Measurements from ENCODE around the gene CCNA1.

CCNA1 gene

DNA sequence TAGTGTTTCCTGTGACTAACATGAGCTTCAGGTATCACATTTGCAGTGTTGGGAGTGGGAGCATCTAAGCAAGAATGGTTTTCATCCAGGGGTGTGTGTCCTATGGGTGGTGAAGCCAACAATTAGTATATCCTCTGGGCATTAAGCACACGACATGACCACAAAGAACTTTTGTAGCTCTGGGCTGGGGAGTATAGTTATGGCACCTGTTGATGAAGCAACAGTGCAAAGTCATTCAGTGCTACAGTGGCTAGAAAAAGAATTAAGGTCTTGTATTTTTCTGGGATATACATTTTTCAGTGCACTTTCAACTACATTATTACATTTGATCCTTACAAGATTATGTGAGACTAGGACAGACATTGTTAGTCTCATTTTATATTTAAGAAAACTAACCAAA, 21.8 kb downstream of the CCNA1 start:
- no peak for DNase-seq

DNA sequence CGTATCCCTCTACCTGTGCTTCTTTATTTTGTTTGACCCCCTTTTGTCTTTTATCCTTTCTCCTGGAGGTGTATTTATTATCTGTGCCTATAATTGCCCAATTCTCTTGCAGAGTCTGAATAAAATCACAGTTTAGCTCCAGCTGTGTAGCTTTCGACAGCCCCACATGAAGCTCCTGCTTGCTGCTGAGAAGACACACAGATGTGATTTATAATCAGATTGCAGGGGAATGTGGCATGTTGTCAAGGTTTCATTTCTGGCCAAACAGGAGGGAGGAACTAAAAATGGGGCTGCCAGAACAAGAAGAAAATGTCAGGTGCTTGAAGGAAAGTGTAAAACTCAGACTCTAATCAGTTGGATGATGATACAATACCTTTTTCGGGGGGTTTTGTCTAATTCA, 22.7 kb downstream of the CCNA1 start:
- DNase-seq = no peak

DNA sequence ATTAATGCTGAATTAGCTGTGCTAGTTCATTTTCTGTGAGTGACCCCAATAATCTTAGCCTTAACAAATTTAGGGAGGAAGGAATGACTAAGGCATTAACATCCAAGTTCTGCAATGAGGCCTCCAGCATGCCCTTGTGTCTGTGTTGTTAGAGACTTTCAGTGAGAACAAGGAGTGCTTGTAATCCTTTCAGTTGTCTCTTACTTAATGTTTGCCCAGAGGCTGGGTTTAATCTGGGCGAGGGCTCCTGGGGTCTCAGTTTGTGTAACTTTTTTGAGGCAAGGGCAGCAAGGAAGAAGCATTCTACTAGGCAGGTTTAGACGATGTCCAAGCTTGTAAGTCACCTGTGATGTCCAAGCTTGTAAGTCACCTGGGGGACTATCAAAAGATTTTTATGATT, 24.3 kb downstream of the CCNA1 start:
- DNase-seq = no peak

DNA sequence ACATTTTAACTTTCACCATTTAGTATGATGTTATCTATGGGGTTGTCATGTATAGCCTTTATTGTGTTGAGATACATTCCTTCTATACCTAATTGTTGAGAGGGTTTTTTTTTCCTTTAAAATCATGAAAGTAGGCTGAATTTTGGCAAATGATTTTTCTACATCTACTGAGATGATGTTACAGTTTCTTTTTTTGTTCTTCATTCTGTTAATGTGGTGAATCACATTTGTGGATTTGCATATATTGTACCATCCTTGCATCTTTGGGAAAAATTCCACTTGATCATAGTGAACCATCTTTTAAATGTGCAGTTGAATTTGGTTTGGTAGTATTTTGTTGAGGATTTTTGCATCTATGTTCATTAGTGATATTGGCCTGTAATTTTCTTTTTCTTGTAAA, 29.2 kb downstream of the CCNA1 start:
- DNase-seq = no peak

DNA sequence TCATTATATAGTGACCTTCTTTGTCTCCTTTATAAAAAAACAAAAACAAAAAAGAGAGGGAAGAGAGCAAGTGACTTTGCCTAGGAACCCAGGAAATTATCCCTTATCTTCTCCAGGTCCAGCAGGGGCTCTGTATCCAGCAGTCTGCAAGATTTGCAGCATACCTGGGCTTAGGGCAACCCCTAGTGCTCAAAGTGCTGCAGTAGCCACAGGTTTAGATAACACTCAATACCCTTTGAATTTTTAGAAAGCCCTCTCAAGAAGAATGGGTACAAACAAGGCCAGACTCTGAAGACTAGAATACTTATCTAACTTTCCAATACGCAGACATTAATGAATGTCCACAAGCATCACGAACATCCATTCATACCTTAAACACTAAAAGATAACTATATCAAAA, 43.2 kb downstream of the CCNA1 start:
- no peak for DNase-seq

DNA sequence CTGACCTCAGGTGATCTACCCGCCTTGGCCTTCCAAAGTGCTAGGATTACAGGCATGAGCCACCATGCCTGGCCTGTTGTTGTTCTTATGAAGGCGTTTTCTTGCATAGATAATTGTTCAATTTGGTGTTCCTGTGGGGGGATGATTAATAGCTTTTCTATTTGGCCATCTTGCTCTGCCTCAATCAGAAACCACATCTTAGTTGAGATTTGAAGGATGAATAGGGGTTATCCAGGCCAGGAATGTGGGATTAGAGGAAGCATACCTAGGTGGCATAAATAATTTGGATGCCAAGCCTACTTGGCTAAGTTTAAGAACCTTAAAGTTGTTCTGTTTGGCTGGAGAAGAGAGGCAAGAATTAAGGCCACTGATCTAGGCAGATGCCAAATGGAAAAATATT, 44.4 kb downstream of the CCNA1 start:
- no peak for DNase-seq

DNA sequence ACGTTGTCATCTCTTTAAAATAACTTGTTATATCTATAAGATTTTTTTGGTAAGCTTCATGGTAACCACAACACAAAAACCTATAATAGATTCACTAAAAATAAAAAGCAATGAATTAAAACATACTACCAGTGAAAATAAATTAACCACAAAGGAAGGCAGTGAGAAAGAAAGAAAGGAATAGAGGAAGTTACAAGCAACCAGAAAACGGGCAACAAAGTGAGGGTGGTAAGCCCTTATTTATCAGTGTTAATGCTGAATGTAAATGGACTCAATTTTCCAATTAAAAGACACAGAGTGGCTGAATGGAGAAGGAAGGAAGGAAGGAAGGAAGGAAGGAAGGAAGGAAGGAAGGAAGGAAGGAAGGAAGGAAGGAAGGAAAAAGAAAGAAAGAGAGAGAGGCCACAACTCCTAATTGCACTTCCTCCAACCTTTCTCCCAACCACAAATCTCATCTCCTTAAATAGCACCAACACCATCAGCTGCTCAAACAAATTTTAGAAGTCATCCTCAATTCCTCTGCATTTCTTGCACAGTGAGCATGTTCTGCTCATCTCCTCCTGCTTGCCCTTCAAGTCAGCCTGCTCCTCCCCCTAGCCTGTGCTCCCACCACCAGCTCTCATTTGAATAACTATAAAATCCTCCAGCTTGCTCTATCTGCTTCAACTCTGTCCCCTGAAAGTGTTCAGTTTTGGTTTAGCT, 48.6 kb downstream of the CCNA1 start:
- DNase-seq = no peak

DNA sequence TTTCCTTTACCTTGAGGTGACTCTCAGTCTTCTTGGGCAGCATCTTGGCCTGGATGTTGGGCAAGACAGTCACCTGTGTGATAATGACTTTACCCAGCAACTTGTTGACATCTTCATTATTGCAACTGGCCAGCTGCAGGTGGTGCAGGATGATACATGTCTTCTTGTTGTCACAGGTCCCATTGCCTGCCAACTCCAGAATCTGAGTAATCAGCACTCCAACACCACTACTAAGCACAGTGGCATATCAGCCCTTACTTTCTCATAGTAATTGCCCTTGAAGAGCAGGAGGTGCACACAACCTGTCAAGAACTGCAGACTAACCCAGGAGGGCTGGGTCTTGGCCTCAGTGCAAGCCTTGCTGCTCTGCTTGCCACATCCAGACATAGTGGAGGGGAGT, 57.8 kb downstream of the CCNA1 start:
- DNase-seq = no peak
